ENCODE data around the gene TLCD1.

DNA sequence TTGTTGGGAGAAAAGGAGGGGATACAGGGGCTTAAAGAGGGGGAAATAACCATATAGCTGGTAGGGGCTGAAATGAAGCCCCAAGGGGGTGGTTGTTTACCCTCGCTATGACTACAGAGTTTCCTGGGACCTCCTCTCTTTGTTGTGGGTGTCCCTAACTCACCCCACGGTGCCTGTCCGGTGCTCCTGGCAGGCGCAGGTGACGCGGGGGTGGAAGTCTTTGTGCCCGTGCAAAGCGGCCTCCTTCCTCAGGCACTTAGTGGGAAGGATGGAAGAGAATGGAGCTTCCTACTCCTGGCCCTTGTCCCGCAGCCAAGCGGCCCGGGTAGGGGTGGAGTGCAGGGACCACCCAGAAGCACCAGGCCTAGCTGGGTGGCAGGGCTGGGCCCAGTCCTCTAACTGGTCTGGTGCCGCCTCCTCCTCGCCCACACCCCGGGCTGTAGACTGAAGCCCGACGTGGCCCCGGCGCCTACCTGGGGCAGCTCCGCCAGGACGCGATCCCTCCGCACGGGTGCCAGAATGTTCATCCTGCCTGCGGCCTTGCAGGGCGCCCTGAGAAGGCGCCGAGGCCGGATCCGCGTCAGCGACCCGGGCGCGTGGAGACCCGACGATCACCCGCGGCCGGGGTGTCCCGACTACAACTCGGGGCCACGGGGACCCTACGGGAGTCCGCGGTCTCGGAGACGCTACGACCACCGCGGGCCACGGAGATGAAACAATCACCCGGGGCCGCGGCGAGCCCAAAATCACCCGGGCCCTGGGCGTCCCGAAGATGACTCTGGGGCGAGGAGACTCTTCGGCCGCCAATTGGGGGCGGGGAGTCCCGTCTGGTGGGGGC, 9.1 kb downstream of the TLCD1 start:
- no peak for TF ChIP-seq EZH2 (IDR thresholded peaks at IDR 0.05)
- no peak; the same call in 1 of the 2 replicates for TF ChIP-seq POLR2AphosphoS5 (IDR thresholded peaks at IDR 0.05; ENCODE audit: borderline replicate concordance, low read depth, low read length)
- no peak for TF ChIP-seq FOXP2 (optimal IDR thresholded peaks at IDR 0.05; ENCODE audit: control extremely low read depth, extremely low read length, insufficient read depth)

Measured in SK-N-MC (cell line).